ENCODE results near the gene OPRD1. TPM values are rescaled to one million over a fixed set of nuclear protein-coding genes. Genes with fewer than 3 reads are reported as not detected.

OPRD1 gene
- total RNA-seq, 1 donor from 2014 or later: 1.2 TPM

DNA sequence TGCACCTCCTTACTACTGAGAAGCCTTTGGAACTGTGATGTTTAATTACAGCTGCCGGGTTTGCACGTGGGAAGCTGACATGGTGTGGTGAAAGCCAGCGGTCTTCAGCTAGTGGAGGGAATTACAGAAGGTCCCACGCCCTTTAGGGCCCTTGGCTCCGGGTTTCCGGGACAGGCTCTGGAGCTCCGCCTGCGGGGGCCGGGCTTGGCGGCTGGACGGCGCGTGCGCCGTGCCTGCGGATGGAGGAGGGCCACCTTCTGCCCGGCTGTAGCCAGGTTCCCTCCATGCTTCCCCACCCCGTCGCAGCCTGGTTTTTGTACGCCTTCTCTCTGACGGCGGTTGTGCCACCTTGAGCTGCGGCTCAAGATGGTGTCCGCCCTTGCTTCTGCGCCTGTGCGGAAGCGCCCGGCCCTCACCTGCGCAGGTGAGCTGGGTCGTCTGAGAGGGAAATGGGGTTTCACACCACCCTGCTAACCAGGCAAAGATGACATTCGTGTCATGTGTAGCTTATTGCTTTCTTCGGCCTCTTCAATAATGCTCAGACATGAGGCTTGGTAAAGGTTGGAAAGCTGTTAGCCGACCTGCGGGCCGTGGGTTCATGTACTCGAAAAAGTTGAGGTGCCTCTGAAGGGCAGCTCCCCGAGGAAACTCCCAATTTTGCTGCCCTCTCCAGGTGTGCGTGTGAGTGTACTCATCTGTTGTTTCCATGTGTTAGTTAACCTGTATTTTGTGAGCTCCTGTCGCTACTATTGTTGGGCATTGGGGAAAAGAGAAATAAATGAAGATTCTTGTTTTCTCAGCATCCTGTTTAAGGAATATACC lies 36.6 kb upstream of the OPRD1 start:
- peak; percentile 65 for DNase-seq
- TF ChIP-seq, protein P1, sequence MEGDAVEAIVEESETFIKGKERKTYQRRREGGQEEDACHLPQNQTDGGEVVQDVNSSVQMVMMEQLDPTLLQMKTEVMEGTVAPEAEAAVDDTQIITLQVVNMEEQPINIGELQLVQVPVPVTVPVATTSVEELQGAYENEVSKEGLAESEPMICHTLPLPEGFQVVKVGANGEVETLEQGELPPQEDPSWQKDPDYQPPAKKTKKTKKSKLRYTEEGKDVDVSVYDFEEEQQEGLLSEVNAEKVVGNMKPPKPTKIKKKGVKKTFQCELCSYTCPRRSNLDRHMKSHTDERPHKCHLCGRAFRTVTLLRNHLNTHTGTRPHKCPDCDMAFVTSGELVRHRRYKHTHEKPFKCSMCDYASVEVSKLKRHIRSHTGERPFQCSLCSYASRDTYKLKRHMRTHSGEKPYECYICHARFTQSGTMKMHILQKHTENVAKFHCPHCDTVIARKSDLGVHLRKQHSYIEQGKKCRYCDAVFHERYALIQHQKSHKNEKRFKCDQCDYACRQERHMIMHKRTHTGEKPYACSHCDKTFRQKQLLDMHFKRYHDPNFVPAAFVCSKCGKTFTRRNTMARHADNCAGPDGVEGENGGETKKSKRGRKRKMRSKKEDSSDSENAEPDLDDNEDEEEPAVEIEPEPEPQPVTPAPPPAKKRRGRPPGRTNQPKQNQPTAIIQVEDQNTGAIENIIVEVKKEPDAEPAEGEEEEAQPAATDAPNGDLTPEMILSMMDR (IDR thresholded peaks at IDR 0.05; ENCODE audit: partially characterized antibody, unreplicated experiment): no peak
- Mint-ChIP-seq H3K36me3 (ENCODE audit: unreplicated experiment) (no peaks in the 10 kb centered on the region), H3K27me3 (ENCODE audit: unreplicated experiment) (peaks cover 4% of the 10 kb centered on the region), H3K27ac (ENCODE audit: unreplicated experiment) (no peak overlapping the region), H3K4me1 (ENCODE audit: low read depth, unreplicated experiment) (peaks cover 2% of the 10 kb centered on the region), H3K9me3 (ENCODE audit: unreplicated experiment) (peaks cover 6% of the 10 kb centered on the region), H3K4me3 (ENCODE audit: unreplicated experiment) (no peak overlapping the region)

DNA sequence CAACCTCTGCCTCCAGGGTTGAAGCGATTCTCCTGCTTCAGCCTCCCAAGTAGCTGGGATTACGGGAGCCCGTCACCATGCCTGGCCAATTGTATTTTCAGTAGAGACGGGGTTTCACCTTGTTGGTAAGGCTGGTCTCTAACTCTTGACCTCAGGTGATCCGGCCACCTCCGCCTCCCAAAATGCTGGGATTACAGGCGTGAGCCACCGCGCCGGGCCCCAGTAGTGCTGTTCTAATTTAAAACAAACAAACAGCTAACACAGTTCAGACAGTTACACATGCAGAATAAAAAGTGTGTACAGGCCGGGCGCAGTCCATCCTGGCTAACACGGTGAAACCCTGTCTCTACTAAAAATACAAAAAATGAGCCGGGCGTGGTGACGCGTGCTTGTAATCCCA lies 35.6 kb upstream of the OPRD1 start:
- TF ChIP-seq, protein P1 (IDR thresholded peaks at IDR 0.05; ENCODE audit: partially characterized antibody, unreplicated experiment): no peak
- Mint-ChIP-seq H3K4me1 (ENCODE audit: low read depth, unreplicated experiment) (peaks cover 2% of the 10 kb centered on the region), H3K27ac (ENCODE audit: unreplicated experiment) (no peak overlapping the region), H3K4me3 (ENCODE audit: unreplicated experiment) (no peak overlapping the region), H3K9me3 (ENCODE audit: unreplicated experiment) (peaks cover 4% of the 10 kb centered on the region), H3K27me3 (ENCODE audit: unreplicated experiment) (peaks cover 4% of the 10 kb centered on the region), H3K36me3 (ENCODE audit: unreplicated experiment) (no peaks in the 10 kb centered on the region)
- DNase-seq: no peak

DNA sequence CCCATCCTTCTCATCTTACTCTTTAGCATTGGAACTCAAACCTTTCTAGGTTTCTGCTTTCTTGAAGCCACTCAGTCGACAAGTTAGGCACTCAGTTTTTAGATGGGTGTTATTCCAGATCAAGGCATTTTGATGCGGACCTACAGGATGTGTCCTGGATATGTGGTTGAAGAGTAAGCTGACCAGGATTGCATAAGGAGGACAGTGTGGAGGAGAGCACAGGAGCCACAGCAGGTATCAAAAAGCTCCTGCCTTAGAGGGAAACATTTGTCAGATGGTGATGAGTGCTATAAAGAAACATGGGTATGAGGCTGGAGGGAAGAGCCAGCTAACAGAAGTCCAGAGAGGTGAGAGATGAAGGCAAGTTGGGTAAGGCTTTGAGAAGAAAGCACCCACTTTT lies 33.9 kb upstream of the OPRD1 start:
- Mint-ChIP-seq H3K36me3 (ENCODE audit: unreplicated experiment) (no peaks in the 10 kb centered on the region), H3K4me1 (ENCODE audit: low read depth, unreplicated experiment) (peaks cover 10% of the 10 kb centered on the region), H3K27me3 (ENCODE audit: unreplicated experiment) (peaks cover 4% of the 10 kb centered on the region), H3K4me3 (ENCODE audit: unreplicated experiment) (no peak overlapping the region), H3K27ac (ENCODE audit: unreplicated experiment) (no peak overlapping the region), H3K9me3 (ENCODE audit: unreplicated experiment) (peaks cover 4% of the 10 kb centered on the region)
- DNase-seq: no peak
- TF ChIP-seq, protein P1 (IDR thresholded peaks at IDR 0.05; ENCODE audit: partially characterized antibody, unreplicated experiment): no peak

DNA sequence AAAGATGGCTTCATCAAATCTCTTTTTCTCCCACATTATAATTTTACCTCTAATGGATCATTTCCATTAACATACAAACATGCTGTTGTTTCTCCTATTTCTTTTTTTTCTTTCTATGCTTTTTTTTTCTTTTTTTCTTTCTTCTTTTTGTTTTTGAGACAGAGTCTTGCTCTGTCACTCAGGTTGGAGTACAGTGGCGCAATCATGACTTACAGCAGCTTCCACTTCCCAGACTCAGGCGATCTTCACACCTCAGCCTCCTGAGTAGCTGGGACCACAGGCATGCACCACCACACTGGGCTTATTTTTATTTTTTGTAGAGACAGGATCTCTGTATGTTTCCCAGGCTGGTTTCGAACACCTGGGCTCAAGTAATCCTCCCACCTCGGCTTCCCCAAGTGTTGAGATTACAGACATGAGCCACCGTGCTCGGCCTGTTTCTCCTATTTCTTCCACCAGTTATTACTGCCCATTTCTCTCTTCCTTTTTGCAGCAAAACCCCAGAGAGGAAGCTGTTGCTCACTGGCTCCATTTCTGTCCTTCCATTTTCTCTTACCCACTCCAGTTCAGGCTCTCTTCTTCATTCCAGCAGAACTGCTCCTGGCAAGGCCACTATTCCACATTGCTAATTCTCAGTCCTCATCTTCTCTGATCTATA lies 32.1 kb upstream of the OPRD1 start:
- DNase-seq: no peak
- Mint-ChIP-seq H3K9me3 (ENCODE audit: unreplicated experiment) (peaks cover 3% of the 10 kb centered on the region), H3K27me3 (ENCODE audit: unreplicated experiment) (peaks cover 4% of the 10 kb centered on the region), H3K27ac (ENCODE audit: unreplicated experiment) (no peak overlapping the region), H3K4me1 (ENCODE audit: low read depth, unreplicated experiment) (peaks cover 10% of the 10 kb centered on the region), H3K36me3 (ENCODE audit: unreplicated experiment) (no peaks in the 10 kb centered on the region), H3K4me3 (ENCODE audit: unreplicated experiment) (no peak overlapping the region)
- TF ChIP-seq, protein P1 (IDR thresholded peaks at IDR 0.05; ENCODE audit: partially characterized antibody, unreplicated experiment): no peak

DNA sequence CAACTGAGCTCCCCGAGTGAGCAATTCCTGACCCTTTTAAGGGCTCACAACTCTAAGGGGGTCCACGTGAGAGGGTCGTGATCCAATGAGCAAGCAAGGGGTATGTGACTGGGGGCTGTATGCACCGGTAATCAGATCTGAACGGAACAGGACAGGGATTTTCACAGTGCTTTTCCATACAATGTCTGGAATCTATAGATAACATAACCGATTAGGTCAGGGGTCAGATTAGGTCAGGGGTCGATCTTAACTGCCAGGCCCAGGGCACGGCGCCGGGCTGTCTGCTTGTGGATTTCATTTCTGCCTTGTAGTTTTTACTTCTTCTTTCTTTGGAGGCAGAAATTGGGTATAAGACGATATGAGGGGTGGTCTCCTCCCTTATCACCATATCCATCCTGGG lies 30.7 kb upstream of the OPRD1 start:
- H3K27me3 Mint-ChIP-seq (ENCODE audit: unreplicated experiment): peaks cover 8% of the 10 kb centered on the region
- no peaks in the 10 kb centered on the region for H3K36me3 Mint-ChIP-seq (ENCODE audit: unreplicated experiment)
- no peak overlapping the region for H3K4me3 Mint-ChIP-seq (ENCODE audit: unreplicated experiment)
- H3K27ac Mint-ChIP-seq (ENCODE audit: unreplicated experiment): no peak overlapping the region
- peaks cover 12% of the 10 kb centered on the region for H3K4me1 Mint-ChIP-seq (ENCODE audit: low read depth, unreplicated experiment)
- no peak for DNase-seq
- H3K9me3 Mint-ChIP-seq (ENCODE audit: unreplicated experiment): peaks cover 2% of the 10 kb centered on the region
- TF ChIP-seq, protein P1 (IDR thresholded peaks at IDR 0.05; ENCODE audit: partially characterized antibody, unreplicated experiment): no peak
